PFSK-1 (cell line): ENCODE data around the gene CBY2.

Experiments used
- FOXP2 ChIP-seq: optimal IDR thresholded peaks from 2 replicates; pipeline ENCODE3; 2011; ENCODE audit warnings: borderline replicate concordance, control low read depth, inconsistent platforms; ENCODE audit not compliant: insufficient read depth; ENCODE audit errors: extremely low read length, extremely low read depth
- POLR2AphosphoS5 ChIP-seq: IDR thresholded peaks from 2 replicates; pipeline ENCODE4 v1.6.1; 2012; ENCODE audit warnings: low read depth, mild to moderate bottlenecking, control low read depth, low read length, moderate library complexity
- SIN3A ChIP-seq: IDR thresholded peaks from 2 replicates; pipeline ENCODE4 v1.6.1; 2012; ENCODE audit warnings: mild to moderate bottlenecking, low read length, moderate library complexity, borderline replicate concordance; ENCODE audit not compliant: insufficient read depth
- TAF1 ChIP-seq: IDR thresholded peaks from 2 replicates; pipeline ENCODE4 v1.6.1; 2012; ENCODE audit warnings: low read length, control low read depth, borderline replicate concordance; ENCODE audit not compliant: insufficient read depth
- TF ChIP-seq, protein P1 (sequence below), 2 experiments: IDR thresholded peaks; 2 replicates each; pipeline versions ENCODE4 v1.6.1 to v1.8.0; 2011 to 2012; ENCODE audit warnings: low read depth in 2 of 2, low read length in 2 of 2, control low read depth in 1 of 2, inconsistent platforms in 1 of 2, mild to moderate bottlenecking in 1 of 2, moderate library complexity in 1 of 2; ENCODE audit not compliant: insufficient read depth in 1 of 2

DNA sequence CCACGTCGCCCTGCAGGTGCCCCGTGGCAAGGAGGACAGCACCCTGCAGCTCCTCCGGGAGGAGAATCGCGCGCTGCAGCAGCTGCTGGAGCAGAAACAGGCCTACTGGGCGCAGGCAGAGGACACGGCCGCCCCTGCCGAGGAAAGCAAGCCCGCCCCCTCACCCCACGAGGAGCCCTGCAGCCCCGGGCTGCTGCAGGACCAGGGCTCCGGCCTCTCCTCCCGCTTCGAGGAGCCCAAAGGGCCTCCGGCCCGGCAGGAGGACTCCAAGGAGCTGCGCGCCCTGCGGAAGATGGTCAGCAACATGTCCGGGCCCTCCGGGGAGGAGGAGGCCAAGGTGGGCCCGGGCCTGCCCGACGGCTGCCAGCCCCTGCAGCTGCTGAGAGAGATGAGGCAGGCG, 11.6 kb downstream of the CBY2 start:
- TF ChIP-seq POLR2AphosphoS5: no peak
- no peak for TF ChIP-seq TAF1
- TF ChIP-seq, protein P1, sequence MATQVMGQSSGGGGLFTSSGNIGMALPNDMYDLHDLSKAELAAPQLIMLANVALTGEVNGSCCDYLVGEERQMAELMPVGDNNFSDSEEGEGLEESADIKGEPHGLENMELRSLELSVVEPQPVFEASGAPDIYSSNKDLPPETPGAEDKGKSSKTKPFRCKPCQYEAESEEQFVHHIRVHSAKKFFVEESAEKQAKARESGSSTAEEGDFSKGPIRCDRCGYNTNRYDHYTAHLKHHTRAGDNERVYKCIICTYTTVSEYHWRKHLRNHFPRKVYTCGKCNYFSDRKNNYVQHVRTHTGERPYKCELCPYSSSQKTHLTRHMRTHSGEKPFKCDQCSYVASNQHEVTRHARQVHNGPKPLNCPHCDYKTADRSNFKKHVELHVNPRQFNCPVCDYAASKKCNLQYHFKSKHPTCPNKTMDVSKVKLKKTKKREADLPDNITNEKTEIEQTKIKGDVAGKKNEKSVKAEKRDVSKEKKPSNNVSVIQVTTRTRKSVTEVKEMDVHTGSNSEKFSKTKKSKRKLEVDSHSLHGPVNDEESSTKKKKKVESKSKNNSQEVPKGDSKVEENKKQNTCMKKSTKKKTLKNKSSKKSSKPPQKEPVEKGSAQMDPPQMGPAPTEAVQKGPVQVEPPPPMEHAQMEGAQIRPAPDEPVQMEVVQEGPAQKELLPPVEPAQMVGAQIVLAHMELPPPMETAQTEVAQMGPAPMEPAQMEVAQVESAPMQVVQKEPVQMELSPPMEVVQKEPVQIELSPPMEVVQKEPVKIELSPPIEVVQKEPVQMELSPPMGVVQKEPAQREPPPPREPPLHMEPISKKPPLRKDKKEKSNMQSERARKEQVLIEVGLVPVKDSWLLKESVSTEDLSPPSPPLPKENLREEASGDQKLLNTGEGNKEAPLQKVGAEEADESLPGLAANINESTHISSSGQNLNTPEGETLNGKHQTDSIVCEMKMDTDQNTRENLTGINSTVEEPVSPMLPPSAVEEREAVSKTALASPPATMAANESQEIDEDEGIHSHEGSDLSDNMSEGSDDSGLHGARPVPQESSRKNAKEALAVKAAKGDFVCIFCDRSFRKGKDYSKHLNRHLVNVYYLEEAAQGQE (IDR thresholded peaks at IDR 0.05; ENCODE audit: insufficient read depth in 1 of 2, low read depth in 2 of 2, low read length in 2 of 2): no peak
- TF ChIP-seq SIN3A: no peak
- no peak for TF ChIP-seq FOXP2
